ENCODE measurements around the gene HSPD1. TPM values are rescaled to one million over a fixed set of nuclear protein-coding genes. Genes with fewer than 3 reads are reported as not detected.

HSPD1 gene
- total and polyA plus RNA-seq, 5 donors from 2014 or later: 81.1 to 183 (median 99.9) TPM

Other genes starting within 250 kb of the HSPD1 start
- gene ANKRD44, start 189.1 kb downstream of the HSPD1 start, total RNA-seq: 301 TPM
- gene ANKRD44, start 189.1 kb downstream of the HSPD1 start, polyA plus RNA-seq: 100 to 1,000 TPM in 1 of 4 donors, 10 to 100 TPM in 3; 69.6 to 104 (median 82.8) TPM
- 662 TPM for gene SF3B1, start 64.8 kb downstream of the HSPD1 start, total RNA-seq
- gene SF3B1, start 64.8 kb downstream of the HSPD1 start, polyA plus RNA-seq: 100 to 1,000 TPM; 136 to 197 (median 164) TPM
- gene COQ10B, start 46.3 kb downstream of the HSPD1 start, total RNA-seq: 73.9 TPM
- 10 to 100 TPM; 49.2 to 58.2 (median 53.6) TPM for gene COQ10B, start 46.3 kb downstream of the HSPD1 start, polyA plus RNA-seq
- gene HSPE1, start 539 bp upstream of the HSPD1 start, total RNA-seq: 90.4 TPM
- gene HSPE1, start 539 bp upstream of the HSPD1 start, polyA plus RNA-seq: 100 to 1,000 TPM; 110 to 133 (median 121) TPM
- 22.7 TPM for gene MOB4, start 16.2 kb upstream of the HSPD1 start, total RNA-seq
- 10 to 100 TPM; 25.1 to 36.0 (median 30.5) TPM for gene MOB4, start 16.2 kb upstream of the HSPD1 start, polyA plus RNA-seq
- not detected for gene RFTN2, start 175.7 kb upstream of the HSPD1 start, total RNA-seq
- gene RFTN2, start 175.7 kb upstream of the HSPD1 start, polyA plus RNA-seq: under 1 TPM; 0.06 to 0.21 (median 0.14) TPM
- 13.6 TPM for gene MARS2, start 205.5 kb upstream of the HSPD1 start, total RNA-seq
- gene MARS2, start 205.5 kb upstream of the HSPD1 start, polyA plus RNA-seq: 10 to 100 TPM; 10.6 to 16.1 (median 12.4) TPM